GM12801 (cell line): Measurements from ENCODE around the gene NAA60.

Source experiments
- TF ChIP-seq, protein P1 (sequence below): IDR thresholded peaks from one replicate; pipeline ENCODE4 v1.5.1; 2011; ENCODE audit warnings: control low read depth; ENCODE audit not compliant: insufficient read length; ENCODE audit errors: extremely low read depth

The NAA60 gene

DNA sequence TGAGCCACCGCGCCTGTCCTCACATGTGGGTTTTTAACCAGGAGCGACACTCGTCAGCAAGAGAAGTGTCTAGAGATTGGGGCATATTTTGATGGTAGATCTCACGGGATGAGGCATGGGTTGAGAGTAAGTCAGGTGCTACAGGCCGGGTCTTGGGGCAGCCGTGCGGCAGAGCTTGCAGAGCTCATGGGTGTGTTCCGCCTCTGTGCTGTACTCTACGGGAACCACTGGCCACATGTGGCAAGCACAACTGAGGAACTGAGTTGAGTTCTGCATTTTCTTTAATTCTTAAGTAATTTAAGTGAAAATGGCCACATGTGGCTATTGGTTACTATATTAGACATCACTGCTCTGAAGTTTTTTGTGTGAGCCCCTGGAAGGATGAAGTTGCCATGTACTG is 66.9 kb downstream of the NAA60 start:
- TF ChIP-seq, protein P1, sequence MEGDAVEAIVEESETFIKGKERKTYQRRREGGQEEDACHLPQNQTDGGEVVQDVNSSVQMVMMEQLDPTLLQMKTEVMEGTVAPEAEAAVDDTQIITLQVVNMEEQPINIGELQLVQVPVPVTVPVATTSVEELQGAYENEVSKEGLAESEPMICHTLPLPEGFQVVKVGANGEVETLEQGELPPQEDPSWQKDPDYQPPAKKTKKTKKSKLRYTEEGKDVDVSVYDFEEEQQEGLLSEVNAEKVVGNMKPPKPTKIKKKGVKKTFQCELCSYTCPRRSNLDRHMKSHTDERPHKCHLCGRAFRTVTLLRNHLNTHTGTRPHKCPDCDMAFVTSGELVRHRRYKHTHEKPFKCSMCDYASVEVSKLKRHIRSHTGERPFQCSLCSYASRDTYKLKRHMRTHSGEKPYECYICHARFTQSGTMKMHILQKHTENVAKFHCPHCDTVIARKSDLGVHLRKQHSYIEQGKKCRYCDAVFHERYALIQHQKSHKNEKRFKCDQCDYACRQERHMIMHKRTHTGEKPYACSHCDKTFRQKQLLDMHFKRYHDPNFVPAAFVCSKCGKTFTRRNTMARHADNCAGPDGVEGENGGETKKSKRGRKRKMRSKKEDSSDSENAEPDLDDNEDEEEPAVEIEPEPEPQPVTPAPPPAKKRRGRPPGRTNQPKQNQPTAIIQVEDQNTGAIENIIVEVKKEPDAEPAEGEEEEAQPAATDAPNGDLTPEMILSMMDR: no peak

DNA sequence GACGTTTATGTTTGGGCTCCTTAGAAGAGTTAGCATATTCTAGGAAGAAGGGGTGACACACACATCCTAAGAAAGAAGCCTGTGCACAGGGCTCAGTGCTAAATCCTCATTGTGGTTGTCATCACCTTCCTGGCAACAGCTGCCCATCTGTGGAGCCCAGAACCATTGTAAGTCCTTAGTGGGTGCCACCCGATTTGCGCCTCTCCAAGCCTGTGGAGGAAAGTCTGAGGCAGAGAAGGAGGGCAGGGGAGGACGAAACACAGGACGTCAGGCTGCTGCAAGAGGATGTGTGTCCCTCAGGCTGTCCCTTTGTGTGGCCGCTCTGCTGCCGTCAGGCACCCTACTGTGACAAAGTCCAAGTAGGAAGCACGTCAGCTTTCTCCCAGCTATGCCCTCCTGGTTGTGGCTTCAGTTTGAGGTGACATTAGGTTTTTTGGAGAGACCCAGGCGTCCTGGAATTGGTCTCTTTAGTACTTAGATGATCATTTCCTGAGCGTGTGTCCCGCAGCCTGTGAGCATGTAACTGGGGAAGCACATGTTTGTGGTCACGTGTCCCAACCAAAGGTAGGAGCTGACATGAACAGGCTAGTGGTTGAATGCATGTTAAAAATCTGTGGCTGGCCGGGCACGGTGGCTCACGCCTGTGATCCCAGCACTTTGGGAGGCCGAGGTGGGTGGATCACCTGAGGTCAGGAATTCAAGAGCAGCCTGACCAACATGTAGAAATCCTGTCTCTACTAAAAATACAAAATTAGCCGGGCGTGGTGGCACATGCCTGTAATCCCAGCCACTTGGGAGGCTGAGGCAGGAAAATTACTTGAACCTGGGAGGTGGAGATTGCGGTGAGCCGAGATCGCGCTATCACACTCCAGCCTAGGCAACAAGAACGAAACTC is 68.1 kb downstream of the NAA60 start:
- TF ChIP-seq, protein P1: no peak

DNA sequence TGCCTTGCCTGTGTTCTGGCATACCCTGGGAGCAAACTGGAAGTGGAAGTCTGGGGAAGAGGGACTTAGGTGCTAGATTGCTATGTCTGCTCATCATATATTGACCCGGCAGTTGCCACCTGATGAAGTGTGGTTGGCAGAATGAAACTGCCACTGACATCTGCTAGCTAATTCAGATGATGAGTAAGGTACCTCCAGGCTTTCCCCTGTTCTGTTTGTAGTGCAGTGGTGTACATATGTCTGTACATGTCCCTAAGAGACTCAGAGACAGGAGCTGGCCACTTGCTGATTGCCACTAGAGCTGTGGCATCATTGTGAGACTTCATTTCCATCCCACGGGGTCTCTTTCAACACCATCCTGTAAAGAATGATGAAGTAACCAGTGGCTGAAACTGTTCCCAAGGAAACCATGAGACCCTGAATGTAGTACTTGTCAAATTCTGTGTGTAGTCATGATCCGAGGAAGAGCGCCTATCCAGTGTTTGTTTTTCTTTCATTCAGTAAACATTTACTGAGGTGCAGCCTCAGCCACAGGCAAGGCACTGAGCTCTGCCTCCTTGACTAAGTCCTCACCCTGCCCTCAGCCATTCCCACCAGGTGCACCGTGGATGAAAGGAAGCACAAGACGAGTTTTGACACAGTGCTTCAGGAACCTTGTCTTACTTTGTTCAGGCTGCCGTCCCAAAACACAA is 70.6 kb downstream of the NAA60 start:
- TF ChIP-seq, protein P1: no peak

DNA sequence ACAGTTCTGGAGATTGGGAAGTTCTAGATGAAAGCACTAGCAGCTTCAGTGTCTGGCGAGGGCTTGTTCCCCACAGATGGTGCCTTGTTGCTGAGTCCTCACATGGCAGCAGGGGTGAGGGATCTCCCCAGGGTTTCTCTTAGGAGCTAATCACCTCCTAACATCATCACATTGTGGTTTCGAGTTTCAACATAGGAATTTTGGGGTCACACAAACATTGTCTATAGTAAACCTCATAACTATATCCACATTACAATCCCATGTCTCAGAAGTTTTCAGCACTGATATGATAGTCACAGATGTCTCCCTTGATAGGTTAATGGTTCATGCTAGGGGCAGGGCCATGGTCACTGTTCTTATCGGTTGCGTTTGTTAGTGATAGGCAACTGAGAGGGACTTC is 71.1 kb downstream of the NAA60 start:
- TF ChIP-seq, protein P1: no peak

DNA sequence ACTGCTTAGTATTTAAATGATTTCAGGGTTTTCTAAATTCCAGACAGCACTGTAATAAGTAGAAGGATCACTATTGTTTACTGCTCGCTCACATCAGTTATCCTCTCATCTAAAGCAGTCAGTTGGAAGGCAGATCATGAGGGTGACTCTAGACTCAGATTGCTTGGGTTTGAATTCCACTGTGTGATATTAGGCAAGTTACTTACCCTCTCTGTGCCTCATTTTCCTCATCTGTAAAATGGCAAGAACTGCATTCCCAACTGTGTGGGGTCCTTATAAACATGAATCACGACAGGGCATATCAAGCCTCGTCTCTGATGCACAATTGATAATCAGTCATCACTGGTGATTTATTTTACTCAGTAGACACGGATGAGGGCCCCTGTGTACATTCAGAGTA is 72.4 kb downstream of the NAA60 start:
- TF ChIP-seq, protein P1: no peak

DNA sequence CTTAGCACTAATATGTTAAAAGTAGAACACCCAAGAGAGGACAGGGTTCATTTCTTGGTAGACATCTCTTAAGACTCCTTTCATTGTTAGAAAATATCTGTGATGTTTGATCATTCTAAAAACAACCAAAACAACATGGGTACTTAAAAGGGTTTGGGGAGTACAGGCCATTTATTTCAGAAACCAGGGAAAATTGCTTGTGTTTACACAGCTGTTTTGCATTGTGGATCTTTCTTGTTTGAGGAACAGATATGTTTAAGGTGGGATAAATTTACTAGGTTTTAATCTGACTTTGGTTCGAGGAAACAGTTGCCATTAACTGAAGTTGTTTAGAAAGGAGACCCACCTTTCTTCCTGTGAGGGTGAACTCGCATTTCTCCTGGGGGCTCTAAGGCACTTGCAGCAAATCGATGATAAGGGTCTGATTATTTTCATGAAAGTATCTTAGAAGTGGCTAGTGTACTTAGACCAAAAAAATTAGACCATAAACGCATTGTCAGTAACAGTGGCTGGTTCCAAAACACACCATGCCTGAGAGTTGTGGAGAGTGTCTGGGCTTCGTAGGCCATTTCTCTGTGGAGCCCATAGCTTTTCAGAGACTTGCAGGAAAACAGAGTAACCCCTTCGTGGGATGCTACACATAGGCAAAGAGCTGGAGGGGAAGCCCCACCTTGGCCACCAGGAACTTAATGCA is 75.0 kb downstream of the NAA60 start:
- TF ChIP-seq, protein P1: no peak

DNA sequence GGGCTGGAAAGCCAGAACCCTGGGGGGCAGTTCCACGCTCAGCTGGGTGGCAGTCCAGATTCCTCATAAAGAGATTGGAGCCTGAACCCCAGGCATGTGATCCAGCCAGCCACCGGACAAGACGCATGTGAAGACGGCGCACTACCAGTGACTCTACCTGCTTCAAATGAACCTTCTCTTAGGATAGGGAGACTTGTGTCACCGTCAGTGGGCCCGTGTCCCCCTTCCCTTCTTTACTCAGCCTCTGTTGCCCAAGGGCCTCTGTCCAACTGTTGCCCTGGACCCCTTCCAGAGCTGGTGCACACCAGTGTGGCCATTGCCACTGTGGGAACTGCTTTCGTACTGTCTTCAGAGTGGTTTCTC is 75.5 kb downstream of the NAA60 start:
- TF ChIP-seq, protein P1: no peak
